HuH-7.5 (cell line): ENCODE results near the gene FBLIM1.
A peak's percentile ranks its signal among the peaks of the same experiment; 100 is the strongest.

Experiments
- DNase-seq: peaks from one replicate; pipeline ENCODE4 v3.0.0; 2011; ENCODE audit warnings: low spot score

The FBLIM1 gene

GRCh38 chr1:15748690-15749398, 9.8 kb upstream of the FBLIM1 start:
- no peak for DNase-seq

- DNase-seq, result no peak
Observed at GRCh38 chr1:15749399-15750291, 8.9 kb upstream of the FBLIM1 start.

- DNase-seq, result no peak
Observed at GRCh38 chr1:15750924-15751323, 7.7 kb upstream of the FBLIM1 start.

GRCh38 chr1:15751717-15752116, 6.9 kb upstream of the FBLIM1 start:
- DNase-seq, result no peak

- no peak for DNase-seq
Observed at GRCh38 chr1:15753776-15754175, 4.8 kb upstream of the FBLIM1 start.

- DNase-seq, result no peak
Observed at GRCh38 chr1:15755021-15755645, 3.5 kb upstream of the FBLIM1 start.

- no peak for DNase-seq
Observed at GRCh38 chr1:15755646-15756040, 3.0 kb upstream of the FBLIM1 start.

- peak; percentile 3 for DNase-seq
Observed at GRCh38 chr1:15756143-15757015, 2.2 kb upstream of the FBLIM1 start.

GRCh38 chr1:15757016-15757543, 1.5 kb upstream of the FBLIM1 start:
- no peak for DNase-seq

GRCh38 chr1:15757575-15758342, 836 bp upstream of the FBLIM1 start:
- peak; percentile 60 for DNase-seq

GRCh38 chr1:15758953-15759661, 512 bp downstream of the FBLIM1 start:
- DNase-seq, result peak; percentile 56

GRCh38 chr1:15760520-15761211, 2.1 kb downstream of the FBLIM1 start:
- DNase-seq, result peak; percentile 55

- DNase-seq, result peak; percentile 18
Observed at GRCh38 chr1:15761366-15762128, 3.0 kb downstream of the FBLIM1 start.

- DNase-seq, result peak; percentile 6
Observed at GRCh38 chr1:15762546-15762945, 4.0 kb downstream of the FBLIM1 start.

- no peak for DNase-seq
Observed at GRCh38 chr1:15764269-15764764, 5.7 kb downstream of the FBLIM1 start.

GRCh38 chr1:15764890-15765289, 6.3 kb downstream of the FBLIM1 start:
- no peak for DNase-seq

GRCh38 chr1:15765495-15766194, 7.0 kb downstream of the FBLIM1 start:
- DNase-seq, result no peak

- no peak for DNase-seq
Observed at GRCh38 chr1:15767941-15768340, 9.3 kb downstream of the FBLIM1 start.
